Breast epithelium (tissue), 3 donors: ENCODE measurements around the gene TSPEAR.
"Not testable (repeated sequence)": the region's sequence is repeated elsewhere in the genome, so short reads cannot be mapped to it uniquely, and the experiment has no call there.

Experiments used
- POLR2A ChIP-seq: fragments of 450-650 bp; IDR thresholded peaks from one replicate; pipeline ENCODE4 v1.6.1; 2016; ENCODE audit warnings: antibody characterized with exemption, mild to moderate bottlenecking, moderate library complexity
- TF ChIP-seq, protein P1 (sequence below), 3 donors: fragments of 450-650 bp; IDR thresholded peaks; one replicate each; pipeline ENCODE4 v1.5.1; 2016 to 2017; ENCODE audit warnings: antibody characterized with exemption in 3 of 3, mild to moderate bottlenecking in 3 of 3, moderate library complexity in 3 of 3

DNA sequence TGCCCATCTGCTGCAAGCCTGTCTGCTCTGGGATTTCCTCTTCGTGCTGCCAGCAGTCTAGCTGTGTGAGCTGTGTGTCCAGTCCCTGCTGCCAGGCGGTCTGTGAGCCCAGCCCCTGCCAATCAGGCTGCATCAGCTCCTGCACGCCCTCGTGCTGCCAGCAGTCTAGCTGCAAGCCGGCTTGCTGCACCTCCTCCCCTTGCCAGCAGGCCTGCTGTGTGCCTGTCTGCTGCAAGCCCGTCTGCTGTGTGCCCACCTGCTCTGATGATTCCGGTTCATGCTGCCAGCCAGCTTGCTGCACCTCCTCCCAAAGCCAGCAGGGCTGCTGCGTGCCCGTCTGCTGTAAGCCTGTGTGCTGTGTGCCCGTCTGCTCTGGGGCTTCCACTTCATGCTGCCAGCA, 110.3 kb downstream of the TSPEAR start:
- TF ChIP-seq POLR2A, result not testable (repeated sequence)
- TF ChIP-seq, protein P1, sequence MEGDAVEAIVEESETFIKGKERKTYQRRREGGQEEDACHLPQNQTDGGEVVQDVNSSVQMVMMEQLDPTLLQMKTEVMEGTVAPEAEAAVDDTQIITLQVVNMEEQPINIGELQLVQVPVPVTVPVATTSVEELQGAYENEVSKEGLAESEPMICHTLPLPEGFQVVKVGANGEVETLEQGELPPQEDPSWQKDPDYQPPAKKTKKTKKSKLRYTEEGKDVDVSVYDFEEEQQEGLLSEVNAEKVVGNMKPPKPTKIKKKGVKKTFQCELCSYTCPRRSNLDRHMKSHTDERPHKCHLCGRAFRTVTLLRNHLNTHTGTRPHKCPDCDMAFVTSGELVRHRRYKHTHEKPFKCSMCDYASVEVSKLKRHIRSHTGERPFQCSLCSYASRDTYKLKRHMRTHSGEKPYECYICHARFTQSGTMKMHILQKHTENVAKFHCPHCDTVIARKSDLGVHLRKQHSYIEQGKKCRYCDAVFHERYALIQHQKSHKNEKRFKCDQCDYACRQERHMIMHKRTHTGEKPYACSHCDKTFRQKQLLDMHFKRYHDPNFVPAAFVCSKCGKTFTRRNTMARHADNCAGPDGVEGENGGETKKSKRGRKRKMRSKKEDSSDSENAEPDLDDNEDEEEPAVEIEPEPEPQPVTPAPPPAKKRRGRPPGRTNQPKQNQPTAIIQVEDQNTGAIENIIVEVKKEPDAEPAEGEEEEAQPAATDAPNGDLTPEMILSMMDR (IDR thresholded peaks at IDR 0.05), result not testable (repeated sequence)
